Lower leg skin (tissue), 4 donors: ENCODE data around the gene CREBBP. TPM values are rescaled to one million over a fixed set of nuclear protein-coding genes. Genes with fewer than 3 reads are reported as not detected.

Experiments
- DNase-seq, 2 donors: peaks; one replicate each; pipeline ENCODE4 v3.0.0-alpha.2; 2019; ENCODE audit warnings: low spot score in 2 of 2
- H3K4me3 ChIP-seq: fragments of 200-600 bp; sonication (generic); 2 replicates; pipeline ENCODE4 v1.5.1; 2017; ENCODE audit warnings: mild to moderate bottlenecking, low read depth; ENCODE audit not compliant: poor library complexity, severe bottlenecking
- POLR2A ChIP-seq, 2 donors: fragments of 450-650 bp; IDR thresholded peaks; one replicate each; pipeline ENCODE4 v1.6.1; 2016 to 2017; ENCODE audit warnings: antibody characterized with exemption in 2 of 2, mild to moderate bottlenecking in 1 of 2, moderate library complexity in 1 of 2
- WGBS, 2 donors: methylation state at CpG; one replicate each; pipeline ENCODE4 v1.1.5; 2018; 5-methylcytosine and 5-hydroxymethylcytosine counted together
- intact Hi-C: fragments of 100-400 bp; cut with DNase I; formaldehyde crosslinking; loops from one replicate; pipeline ENCODE4 v1.15.0; 2023; ENCODE audit warnings: low total_unique reads
- total RNA-seq, 4 donors: library from RNA; depleted of rRNA; stranded (reverse); fragments of >200 nt; gene quantifications; one replicate each; pipeline ENCODE4 v1.1.0, GENCODE V29; 2016
- TF ChIP-seq, protein P1 (sequence below), 3 donors: fragments of 450-650 bp; IDR thresholded peaks; one replicate each; pipeline ENCODE4 v1.5.1; 2016; ENCODE audit warnings: antibody characterized with exemption in 3 of 3, mild to moderate bottlenecking in 3 of 3, moderate library complexity in 2 of 3

Gene CREBBP
- total RNA-seq, 4 donors from 2014 or later: 45.5 to 152 (median 65.7) TPM

DNA sequence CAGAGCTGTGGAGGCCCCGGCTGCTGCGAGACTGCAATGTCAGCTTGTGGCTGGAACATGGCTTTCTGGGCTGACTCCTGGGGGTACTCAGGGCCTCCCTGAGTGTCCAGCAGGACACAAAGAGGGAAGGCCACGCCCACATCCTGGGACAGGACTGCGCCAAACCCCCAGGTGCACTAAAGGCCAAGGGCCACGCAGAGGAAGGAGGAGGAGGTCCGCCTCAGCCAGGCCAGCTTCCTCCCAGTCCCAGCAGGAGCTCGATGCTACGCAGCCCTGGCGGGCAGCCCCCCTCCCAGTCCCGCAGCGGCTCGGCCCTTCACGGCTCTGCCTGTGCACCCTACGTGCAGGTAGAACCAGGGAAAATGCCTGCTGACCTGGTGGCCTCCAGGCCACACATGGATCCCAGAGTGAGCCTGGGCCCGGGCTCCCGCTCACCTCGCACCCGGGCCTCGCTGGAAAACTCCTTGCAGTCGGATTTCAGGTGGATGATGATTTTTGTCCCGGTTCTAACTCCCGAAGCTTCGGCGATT lies 204.8 kb downstream of the CREBBP start:
- intact Hi-C loops: no loop called here
- DNase-seq: no peak
- TF ChIP-seq POLR2A (IDR thresholded peaks at IDR 0.05): no peak
- TF ChIP-seq, protein P1, sequence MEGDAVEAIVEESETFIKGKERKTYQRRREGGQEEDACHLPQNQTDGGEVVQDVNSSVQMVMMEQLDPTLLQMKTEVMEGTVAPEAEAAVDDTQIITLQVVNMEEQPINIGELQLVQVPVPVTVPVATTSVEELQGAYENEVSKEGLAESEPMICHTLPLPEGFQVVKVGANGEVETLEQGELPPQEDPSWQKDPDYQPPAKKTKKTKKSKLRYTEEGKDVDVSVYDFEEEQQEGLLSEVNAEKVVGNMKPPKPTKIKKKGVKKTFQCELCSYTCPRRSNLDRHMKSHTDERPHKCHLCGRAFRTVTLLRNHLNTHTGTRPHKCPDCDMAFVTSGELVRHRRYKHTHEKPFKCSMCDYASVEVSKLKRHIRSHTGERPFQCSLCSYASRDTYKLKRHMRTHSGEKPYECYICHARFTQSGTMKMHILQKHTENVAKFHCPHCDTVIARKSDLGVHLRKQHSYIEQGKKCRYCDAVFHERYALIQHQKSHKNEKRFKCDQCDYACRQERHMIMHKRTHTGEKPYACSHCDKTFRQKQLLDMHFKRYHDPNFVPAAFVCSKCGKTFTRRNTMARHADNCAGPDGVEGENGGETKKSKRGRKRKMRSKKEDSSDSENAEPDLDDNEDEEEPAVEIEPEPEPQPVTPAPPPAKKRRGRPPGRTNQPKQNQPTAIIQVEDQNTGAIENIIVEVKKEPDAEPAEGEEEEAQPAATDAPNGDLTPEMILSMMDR (IDR thresholded peaks at IDR 0.05): no peak
- WGBS, 2 donors: 90 to 93% methylated on average over 16 to 21 of the region's 24 CpGs
- H3K4me3 ChIP-seq: no peak overlapping the region

Other genes starting within 250 kb of the CREBBP start
- 10 to 100 TPM; 11.0 to 25.1 (median 14.2) TPM for gene DNASE1, start 226.0 kb downstream of the CREBBP start, total RNA-seq
- gene TRAP1, start 163.2 kb downstream of the CREBBP start, total RNA-seq: 10 to 100 TPM; 56.2 to 94.1 (median 67.4) TPM
- gene ADCY9, start 235.7 kb upstream of the CREBBP start, total RNA-seq: 10 to 100 TPM; 13.1 to 25.1 (median 18.5) TPM